Measurements from ENCODE around the gene OR5K2.

OR5K2 gene

GRCh38 chr3:98540346-98540745 is 42.9 kb downstream of the OR5K2 start:
- TF ChIP-seq SIN3A (IDR thresholded peaks at IDR 0.05; ENCODE audit: borderline replicate concordance, insufficient read depth, low read length): no peak
- TF ChIP-seq, protein P1, sequence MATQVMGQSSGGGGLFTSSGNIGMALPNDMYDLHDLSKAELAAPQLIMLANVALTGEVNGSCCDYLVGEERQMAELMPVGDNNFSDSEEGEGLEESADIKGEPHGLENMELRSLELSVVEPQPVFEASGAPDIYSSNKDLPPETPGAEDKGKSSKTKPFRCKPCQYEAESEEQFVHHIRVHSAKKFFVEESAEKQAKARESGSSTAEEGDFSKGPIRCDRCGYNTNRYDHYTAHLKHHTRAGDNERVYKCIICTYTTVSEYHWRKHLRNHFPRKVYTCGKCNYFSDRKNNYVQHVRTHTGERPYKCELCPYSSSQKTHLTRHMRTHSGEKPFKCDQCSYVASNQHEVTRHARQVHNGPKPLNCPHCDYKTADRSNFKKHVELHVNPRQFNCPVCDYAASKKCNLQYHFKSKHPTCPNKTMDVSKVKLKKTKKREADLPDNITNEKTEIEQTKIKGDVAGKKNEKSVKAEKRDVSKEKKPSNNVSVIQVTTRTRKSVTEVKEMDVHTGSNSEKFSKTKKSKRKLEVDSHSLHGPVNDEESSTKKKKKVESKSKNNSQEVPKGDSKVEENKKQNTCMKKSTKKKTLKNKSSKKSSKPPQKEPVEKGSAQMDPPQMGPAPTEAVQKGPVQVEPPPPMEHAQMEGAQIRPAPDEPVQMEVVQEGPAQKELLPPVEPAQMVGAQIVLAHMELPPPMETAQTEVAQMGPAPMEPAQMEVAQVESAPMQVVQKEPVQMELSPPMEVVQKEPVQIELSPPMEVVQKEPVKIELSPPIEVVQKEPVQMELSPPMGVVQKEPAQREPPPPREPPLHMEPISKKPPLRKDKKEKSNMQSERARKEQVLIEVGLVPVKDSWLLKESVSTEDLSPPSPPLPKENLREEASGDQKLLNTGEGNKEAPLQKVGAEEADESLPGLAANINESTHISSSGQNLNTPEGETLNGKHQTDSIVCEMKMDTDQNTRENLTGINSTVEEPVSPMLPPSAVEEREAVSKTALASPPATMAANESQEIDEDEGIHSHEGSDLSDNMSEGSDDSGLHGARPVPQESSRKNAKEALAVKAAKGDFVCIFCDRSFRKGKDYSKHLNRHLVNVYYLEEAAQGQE (IDR thresholded peaks at IDR 0.05; ENCODE audit: insufficient read depth in 1 of 2, low read depth in 2 of 2, low read length in 2 of 2): no peak
- no peak for TF ChIP-seq POLR2AphosphoS5 (IDR thresholded peaks at IDR 0.05; ENCODE audit: low read depth, low read length)
- TF ChIP-seq FOXP2 (optimal IDR thresholded peaks at IDR 0.05; ENCODE audit: borderline replicate concordance, extremely low read depth, extremely low read length, insufficient read depth): no peak
- no peak for TF ChIP-seq TAF1 (IDR thresholded peaks at IDR 0.05; ENCODE audit: borderline replicate concordance, insufficient read depth, low read length)

- no peak for TF ChIP-seq SIN3A (IDR thresholded peaks at IDR 0.05; ENCODE audit: borderline replicate concordance, insufficient read depth, low read length)
- TF ChIP-seq, protein P1 (IDR thresholded peaks at IDR 0.05; ENCODE audit: insufficient read depth in 1 of 2, low read depth in 2 of 2, low read length in 2 of 2): no peak
- TF ChIP-seq FOXP2 (optimal IDR thresholded peaks at IDR 0.05; ENCODE audit: borderline replicate concordance, extremely low read depth, extremely low read length, insufficient read depth): no peak
- no peak for TF ChIP-seq POLR2AphosphoS5 (IDR thresholded peaks at IDR 0.05; ENCODE audit: low read depth, low read length)
- TF ChIP-seq TAF1 (IDR thresholded peaks at IDR 0.05; ENCODE audit: borderline replicate concordance, insufficient read depth, low read length): no peak
These were observed 44.2 kb downstream of the OR5K2 start for GRCh38 chr3:98541695-98542094.

DNA sequence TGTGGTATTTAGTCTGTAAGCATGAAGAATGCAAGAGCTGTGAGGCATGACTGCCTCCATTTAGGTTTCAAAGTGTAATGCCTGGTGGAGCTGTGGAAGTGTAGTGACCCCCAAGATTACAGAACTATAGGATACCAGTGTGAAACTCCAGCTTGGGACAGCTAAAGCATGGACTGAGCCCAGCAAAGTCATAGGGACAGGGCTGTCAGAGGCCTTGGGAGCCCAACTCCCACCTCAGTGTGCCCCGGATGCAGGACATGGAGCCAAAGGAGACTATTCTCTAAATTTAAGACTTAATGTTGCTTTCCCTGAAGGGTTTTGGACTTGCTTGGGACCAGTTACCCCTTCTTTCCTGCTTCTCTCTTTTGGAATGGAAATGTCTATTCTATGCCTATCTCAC is 45.1 kb downstream of the OR5K2 start:
- TF ChIP-seq, protein P1 (IDR thresholded peaks at IDR 0.05; ENCODE audit: insufficient read depth in 1 of 2, low read depth in 2 of 2, low read length in 2 of 2): no peak
- TF ChIP-seq SIN3A (IDR thresholded peaks at IDR 0.05; ENCODE audit: borderline replicate concordance, insufficient read depth, low read length): no peak
- TF ChIP-seq FOXP2 (optimal IDR thresholded peaks at IDR 0.05; ENCODE audit: borderline replicate concordance, extremely low read depth, extremely low read length, insufficient read depth): no peak
- no peak for TF ChIP-seq TAF1 (IDR thresholded peaks at IDR 0.05; ENCODE audit: borderline replicate concordance, insufficient read depth, low read length)
- TF ChIP-seq POLR2AphosphoS5 (IDR thresholded peaks at IDR 0.05; ENCODE audit: low read depth, low read length): no peak

DNA sequence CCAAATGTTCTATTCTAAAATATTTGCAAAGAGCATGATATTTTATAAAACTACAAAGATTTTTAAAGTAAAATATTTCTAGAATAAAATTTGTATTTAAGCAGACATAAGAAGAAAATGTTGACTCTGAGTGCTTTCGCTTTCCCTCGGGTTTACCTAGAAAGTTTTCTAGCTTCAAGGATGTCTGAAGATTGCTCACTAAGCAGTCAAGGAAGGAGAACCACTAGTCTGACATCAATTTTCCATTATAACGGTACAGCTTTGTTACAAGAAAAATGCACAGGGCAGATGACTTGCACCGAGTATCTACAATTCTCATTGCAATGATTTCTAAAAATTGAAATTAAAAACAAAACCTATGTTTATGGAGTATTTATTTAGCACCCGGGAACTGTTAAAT is 48.5 kb downstream of the OR5K2 start:
- no peak for TF ChIP-seq POLR2AphosphoS5 (IDR thresholded peaks at IDR 0.05; ENCODE audit: low read depth, low read length)
- no peak for TF ChIP-seq TAF1 (IDR thresholded peaks at IDR 0.05; ENCODE audit: borderline replicate concordance, insufficient read depth, low read length)
- TF ChIP-seq FOXP2 (optimal IDR thresholded peaks at IDR 0.05; ENCODE audit: borderline replicate concordance, extremely low read depth, extremely low read length, insufficient read depth): no peak
- no peak for TF ChIP-seq SIN3A (IDR thresholded peaks at IDR 0.05; ENCODE audit: borderline replicate concordance, insufficient read depth, low read length)
- TF ChIP-seq, protein P1 (IDR thresholded peaks at IDR 0.05; ENCODE audit: insufficient read depth in 1 of 2, low read depth in 2 of 2, low read length in 2 of 2): no peak

Measured in PFSK-1 (cell line).